Hematopoietic multipotent progenitor cell treated with erythropoietin and hydrocortisone succinate and interleukin-3 and kit ligand, for 6 days (in vitro differentiated cells): ENCODE measurements around the gene STMN3.
"Not testable (repeated sequence)": the region's sequence is repeated elsewhere in the genome, so short reads cannot be mapped to it uniquely, and the experiment has no call there.

Experiments used
- DNase-seq: peaks from one replicate; pipeline ENCODE4 v3.0.0-alpha.2; 2015

Gene STMN3

GRCh38 chr20:63630956-63631355 is 22.3 kb downstream of the STMN3 start:
- DNase-seq, result not testable (repeated sequence)

- DNase-seq, result peak; percentile 89
Observed at GRCh38 chr20:63628246-63628975, 24.8 kb downstream of the STMN3 start.

GRCh38 chr20:63627751-63628245 is 25.4 kb downstream of the STMN3 start:
- DNase-seq, result no peak

GRCh38 chr20:63627129-63627750 is 26.0 kb downstream of the STMN3 start:
- peak; percentile 97 for DNase-seq

GRCh38 chr20:63626424-63627128 is 26.6 kb downstream of the STMN3 start, which contains the start of gene GMEB2:
Gene GMEB2 (minus strand): TSS chr20:63627101. CDS start chr20:63619397, 7,704 bp downstream.
- DNase-seq, result peak; percentile 81

GRCh38 chr20:63625771-63626423 is 27.3 kb downstream of the STMN3 start:
- DNase-seq, result peak; percentile 63

- peak; percentile 42 for DNase-seq
Observed at GRCh38 chr20:63624486-63624885, 28.7 kb downstream of the STMN3 start.

- no peak for DNase-seq
Observed at GRCh38 chr20:63622732-63623131, 30.5 kb downstream of the STMN3 start.

- no peak for DNase-seq
Observed at GRCh38 chr20:63622096-63622495, 31.1 kb downstream of the STMN3 start.

GRCh38 chr20:63620991-63621390 is 32.2 kb downstream of the STMN3 start:
- no peak for DNase-seq

- DNase-seq, result no peak
Observed at GRCh38 chr20:63619505-63619904, 33.7 kb downstream of the STMN3 start.

GRCh38 chr20:63619086-63619485 is 34.1 kb downstream of the STMN3 start:
- no peak for DNase-seq

- no peak for DNase-seq
Observed at GRCh38 chr20:63618291-63618980, 34.8 kb downstream of the STMN3 start.

GRCh38 chr20:63617876-63618265 is 35.4 kb downstream of the STMN3 start:
- no peak for DNase-seq

- DNase-seq, result no peak
Observed at GRCh38 chr20:63617092-63617875, 35.9 kb downstream of the STMN3 start.

GRCh38 chr20:63613863-63614594 is 39.2 kb downstream of the STMN3 start:
- not testable (repeated sequence) for DNase-seq

- peak; percentile 31 for DNase-seq
Observed at GRCh38 chr20:63612276-63612931, 40.8 kb downstream of the STMN3 start.

- DNase-seq, result no peak
Observed at GRCh38 chr20:63611646-63612045, 41.6 kb downstream of the STMN3 start.

- DNase-seq, result no peak
Observed at GRCh38 chr20:63610581-63611435, 42.4 kb downstream of the STMN3 start.
